Suprapubic skin (tissue), 4 donors: Measurements from ENCODE around the gene EPHA1. TPM values are rescaled to one million over a fixed set of nuclear protein-coding genes. Genes with fewer than 3 reads are reported as not detected.

Experiments used
- DNase-seq, 2 donors: peaks; one replicate each; pipeline ENCODE4 v3.0.0-alpha.2; 2019; ENCODE audit warnings: low spot score in 2 of 2
- H3K27ac ChIP-seq: fragments of 200-600 bp; sonication (generic); one replicate; pipeline ENCODE4 v1.5.1; 2019
- H3K27me3 ChIP-seq: fragments of 200-600 bp; sonication (generic); one replicate; pipeline ENCODE4 v1.5.1; 2019
- H3K36me3 ChIP-seq: fragments of 200-600 bp; sonication (generic); one replicate; pipeline ENCODE4 v1.5.1; 2019
- H3K4me1 ChIP-seq: fragments of 200-600 bp; sonication (generic); one replicate; pipeline ENCODE4 v1.5.1; 2019
- H3K4me3 ChIP-seq: fragments of 200-600 bp; sonication (generic); one replicate; pipeline ENCODE4 v1.5.1; 2019; ENCODE audit warnings: mild to moderate bottlenecking
- H3K9me3 ChIP-seq: fragments of 200-600 bp; sonication (generic); one replicate; pipeline ENCODE4 v1.5.1; 2019
- CTCF ChIP-seq, 2 donors: fragments of 200-600 bp in 1 of 2; fragments of 450-650 bp in 1 of 2; sonication (generic) in 1 of 2; IDR thresholded peaks; one replicate each; pipeline ENCODE4 v1.5.1; 2016 to 2019; ENCODE audit warnings: antibody characterized with exemption in 2 of 2, mild to moderate bottlenecking in 1 of 2, moderate library complexity in 1 of 2
- EP300 ChIP-seq: sonication (generic); formaldehyde crosslinking; IDR thresholded peaks from one replicate; pipeline ENCODE4 v1.6.1; 2017; ENCODE audit warnings: antibody characterized with exemption
- POLR2A ChIP-seq, 2 donors: fragments of 450-650 bp; IDR thresholded peaks; one replicate each; pipeline ENCODE4 v1.6.1; 2017; ENCODE audit warnings: antibody characterized with exemption in 2 of 2, mild to moderate bottlenecking in 2 of 2, moderate library complexity in 2 of 2
- POLR2AphosphoS5 ChIP-seq, 3 donors: sonication (generic); formaldehyde crosslinking; IDR thresholded peaks; one replicate each; pipeline ENCODE4 v1.6.1; 2017; ENCODE audit warnings: antibody characterized with exemption in 3 of 3
- whole genome bisulfite sequencing: methylation state at CpG from one replicate; pipeline ENCODE4 v1.1.5; 2018; 5-methylcytosine and 5-hydroxymethylcytosine counted together
- total RNA-seq, 4 donors: library from RNA; depleted of rRNA; stranded (reverse); fragments of >200 nt; gene quantifications; one replicate each; pipeline ENCODE4 v1.1.0, GENCODE V29; 2016

Gene EPHA1
- total RNA-seq, 4 donors from 2014 or later = 60.9 to 94.4 (median 67.7) TPM

- no peak for DNase-seq
- peaks cover 14% of the 10 kb centered on the region for H3K36me3 ChIP-seq
- peak overlapping the region; percentile 74 for H3K4me3 ChIP-seq
- 54% methylated on average over 1 of the region's 1 CpG for WGBS
- H3K4me1 ChIP-seq = peaks cover 80% of the 10 kb centered on the region
- H3K27me3 ChIP-seq = no peaks in the 10 kb centered on the region
- H3K9me3 ChIP-seq = no peaks in the 10 kb centered on the region
- TF ChIP-seq CTCF (IDR thresholded peaks at IDR 0.05) (no peak), POLR2A (IDR thresholded peaks at IDR 0.05) (no peak), EP300 (no peak), POLR2AphosphoS5 (IDR thresholded peaks at IDR 0.05) (no peak)
- H3K27ac ChIP-seq = peak overlapping the region; percentile 95
These were observed 25.1 kb downstream of the EPHA1 start for GRCh38 chr7:143383642-143383957.

GRCh38 chr7:143382791-143383641 is 25.6 kb downstream of the EPHA1 start:
- no peak for DNase-seq
- peak overlapping the region; percentile 95 for H3K27ac ChIP-seq
- H3K36me3 ChIP-seq = peaks cover 8% of the 10 kb centered on the region
- H3K4me1 ChIP-seq = peaks cover 77% of the 10 kb centered on the region
- peak overlapping the region; percentile 74 for H3K4me3 ChIP-seq
- no peaks in the 10 kb centered on the region for H3K9me3 ChIP-seq
- 83% methylated on average over 15 of the region's 15 CpGs for WGBS
- no peak for TF ChIP-seq POLR2A (IDR thresholded peaks at IDR 0.05)
- no peak for TF ChIP-seq POLR2AphosphoS5 (IDR thresholded peaks at IDR 0.05)
- no peak for TF ChIP-seq EP300
- no peak for TF ChIP-seq CTCF (IDR thresholded peaks at IDR 0.05)
- no peaks in the 10 kb centered on the region for H3K27me3 ChIP-seq

GRCh38 chr7:143382126-143382790 is 26.4 kb downstream of the EPHA1 start:
- H3K27ac ChIP-seq = peak overlapping the region; percentile 95
- peak overlapping the region; percentile 74 for H3K4me3 ChIP-seq
- H3K27me3 ChIP-seq = no peaks in the 10 kb centered on the region
- DNase-seq = no peak
- H3K9me3 ChIP-seq = no peaks in the 10 kb centered on the region
- peaks cover 2% of the 10 kb centered on the region for H3K36me3 ChIP-seq
- peaks cover 73% of the 10 kb centered on the region for H3K4me1 ChIP-seq
- 22% methylated on average over 16 of the region's 21 CpGs for whole genome bisulfite sequencing
- TF ChIP-seq EP300 (no peak), POLR2A (IDR thresholded peaks at IDR 0.05) (no peak), CTCF (IDR thresholded peaks at IDR 0.05) (no peak), POLR2AphosphoS5 (IDR thresholded peaks at IDR 0.05) (no peak)

- H3K4me1 ChIP-seq = peaks cover 66% of the 10 kb centered on the region
- no peaks in the 10 kb centered on the region for H3K9me3 ChIP-seq
- peak overlapping the region; percentile 74 for H3K4me3 ChIP-seq
- TF ChIP-seq EP300 (no peak), POLR2AphosphoS5 (IDR thresholded peaks at IDR 0.05) (peak in 1 of 3 donors; percentile 23), POLR2A (IDR thresholded peaks at IDR 0.05) (no peak)
- WGBS = 0% methylated on average over 15 of the region's 64 CpGs
- no peaks in the 10 kb centered on the region for H3K27me3 ChIP-seq
- no peaks in the 10 kb centered on the region for H3K36me3 ChIP-seq
- H3K27ac ChIP-seq = peak overlapping the region; percentile 95
- peak in 1 of 2 donors; percentile 92 for DNase-seq
These were observed 27.1 kb downstream of the EPHA1 start for GRCh38 chr7:143381427-143382125.

GRCh38 chr7:143380646-143381426 is 27.8 kb downstream of the EPHA1 start, which contains the start of gene ZYX:
Gene ZYX (plus strand): TSS chr7:143381345. CDS start chr7:143381572, 227 bp downstream.
- peaks cover 58% of the 10 kb centered on the region for H3K4me1 ChIP-seq
- no peaks in the 10 kb centered on the region for H3K36me3 ChIP-seq
- no peaks in the 10 kb centered on the region for H3K9me3 ChIP-seq
- TF ChIP-seq POLR2A (IDR thresholded peaks at IDR 0.05) (peak in 1 of 2 donors; percentile 58), CTCF (IDR thresholded peaks at IDR 0.05) (no peak), EP300 (peak; percentile 32), POLR2AphosphoS5 (IDR thresholded peaks at IDR 0.05) (peak in 1 of 3 donors; percentile 1)
- H3K27ac ChIP-seq = peak within 1 kb of the TSS; percentile 95
- H3K4me3 ChIP-seq = peak within 1 kb of the TSS; percentile 74
- no peaks in the 10 kb centered on the region for H3K27me3 ChIP-seq
- peak; percentile 96 to 97 for DNase-seq
- WGBS = 2% methylated on average over 12 of the region's 72 CpGs
